Effector memory CD4-positive, alpha-beta T cell (primary cell): ENCODE measurements around the gene ISG20.

Experiments
- DNase-seq, 3 donors: peaks; one replicate each; pipeline ENCODE4 v3.0.0-alpha.2; 2020
- H3K27ac ChIP-seq: 2 replicates; pipeline ENCODE4 v1.7.0; 2013; ENCODE audit warnings: mild to moderate bottlenecking, low read length, moderate library complexity; ENCODE audit not compliant: insufficient read depth, poor library complexity, severe bottlenecking
- H3K27me3 ChIP-seq: replicated peaks from 2 replicates; pipeline ENCODE4 v1.7.0; 2013; ENCODE audit warnings: mild to moderate bottlenecking, low read length; ENCODE audit not compliant: insufficient read depth, control insufficient read depth, poor library complexity, severe bottlenecking
- H3K36me3 ChIP-seq: 2 replicates; pipeline ENCODE4 v1.7.0; 2013; ENCODE audit warnings: mild to moderate bottlenecking, low read length, moderate library complexity; ENCODE audit not compliant: control insufficient read depth, insufficient read depth
- H3K4me1 ChIP-seq: 2 replicates; pipeline ENCODE4 v1.7.0; 2013; ENCODE audit warnings: low read length, mild to moderate bottlenecking; ENCODE audit not compliant: control insufficient read depth, insufficient read depth, poor library complexity, severe bottlenecking
- H3K4me3 ChIP-seq: 2 replicates; pipeline ENCODE4 v1.7.0; 2013; ENCODE audit warnings: low read length, low read depth, mild to moderate bottlenecking; ENCODE audit not compliant: insufficient read depth, poor library complexity, severe bottlenecking
- H3K9me3 ChIP-seq: 2 replicates; pipeline ENCODE4 v1.7.0; 2013; ENCODE audit warnings: mild to moderate bottlenecking, low read length, moderate library complexity; ENCODE audit not compliant: control insufficient read depth

ISG20 gene

GRCh38 chr15:88609344-88610090, 29.3 kb upstream of the ISG20 start:
- Histone ChIP-seq H3K4me3 (no peak overlapping the region), H3K27me3 (peaks cover 36% of the 10 kb centered on the region), H3K27ac (no peak overlapping the region), H3K9me3 (no peaks in the 10 kb centered on the region), H3K4me1 (peaks cover 14% of the 10 kb centered on the region), H3K36me3 (no peaks in the 10 kb centered on the region)
- DNase-seq, result no peak

DNA sequence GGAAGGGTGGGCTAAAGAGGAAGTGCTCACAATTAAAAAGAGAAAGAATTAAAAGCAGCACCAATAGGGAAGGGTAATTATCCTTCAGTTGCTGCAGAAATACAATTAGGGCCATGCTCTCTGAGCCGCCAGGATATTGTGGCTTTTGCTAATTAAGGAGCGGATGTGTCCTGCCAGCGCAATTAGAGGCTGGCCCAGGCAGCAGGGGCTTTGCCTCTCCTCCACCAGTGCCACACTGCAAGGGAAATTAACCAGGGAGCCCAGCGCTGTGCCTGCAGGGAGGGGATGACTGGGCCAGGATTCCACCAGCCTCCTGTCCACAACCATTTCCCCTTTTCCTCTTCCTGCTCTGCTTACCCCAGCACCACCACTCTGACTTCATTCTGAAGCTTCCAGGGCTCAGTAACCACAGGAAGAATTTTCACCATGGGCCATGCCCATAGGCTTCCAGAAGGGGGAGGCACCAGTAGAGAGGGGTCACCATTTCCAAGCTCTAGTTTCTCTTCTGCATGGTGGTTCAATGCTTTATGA, 28.1 kb upstream of the ISG20 start:
- Histone ChIP-seq H3K9me3 (no peaks in the 10 kb centered on the region), H3K36me3 (no peaks in the 10 kb centered on the region), H3K27me3 (peaks cover 23% of the 10 kb centered on the region), H3K4me1 (peaks cover 1% of the 10 kb centered on the region), H3K27ac (no peak overlapping the region), H3K4me3 (no peak overlapping the region)
- no peak for DNase-seq

DNA sequence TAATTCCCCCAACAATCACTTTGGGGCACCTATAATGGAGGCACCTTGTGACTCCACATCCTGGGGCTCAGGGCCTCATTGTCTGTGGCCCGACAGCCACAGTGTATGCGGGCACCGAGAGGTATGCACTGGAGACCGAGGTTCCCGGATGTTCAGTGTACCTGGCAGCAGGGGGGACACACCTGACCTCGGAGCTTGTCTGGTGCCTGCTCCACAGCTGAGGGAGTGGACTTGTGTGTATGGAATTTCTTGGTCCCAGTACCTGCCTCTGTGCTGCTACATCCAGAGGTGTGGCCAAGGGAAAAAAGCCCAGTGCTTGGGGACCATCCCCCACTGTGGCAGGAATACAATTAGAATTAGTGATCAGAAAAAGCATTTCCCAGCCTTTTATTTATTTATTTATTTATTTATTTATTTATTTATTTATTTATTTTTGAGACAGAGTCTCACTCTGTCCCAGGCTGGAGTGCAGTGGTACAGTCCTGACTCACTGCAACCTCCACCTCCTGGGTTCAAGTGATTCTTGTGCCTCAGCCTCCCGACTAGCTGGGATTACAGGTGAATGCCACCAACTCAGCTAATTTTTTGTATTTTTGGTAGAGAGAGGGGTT, 26.5 kb upstream of the ISG20 start:
- Histone ChIP-seq H3K27me3 (peaks cover 10% of the 10 kb centered on the region), H3K9me3 (no peaks in the 10 kb centered on the region), H3K4me1 (no peaks in the 10 kb centered on the region), H3K36me3 (no peaks in the 10 kb centered on the region), H3K27ac (no peak overlapping the region), H3K4me3 (no peak overlapping the region)
- DNase-seq, result no peak

- Histone ChIP-seq H3K9me3 (no peaks in the 10 kb centered on the region), H3K36me3 (no peaks in the 10 kb centered on the region), H3K27me3 (peaks cover 4% of the 10 kb centered on the region), H3K27ac (no peak overlapping the region), H3K4me3 (no peak overlapping the region), H3K4me1 (no peaks in the 10 kb centered on the region)
- DNase-seq, result no peak
Measured at GRCh38 chr15:88613074-88613944, 25.5 kb upstream of the ISG20 start.

DNA sequence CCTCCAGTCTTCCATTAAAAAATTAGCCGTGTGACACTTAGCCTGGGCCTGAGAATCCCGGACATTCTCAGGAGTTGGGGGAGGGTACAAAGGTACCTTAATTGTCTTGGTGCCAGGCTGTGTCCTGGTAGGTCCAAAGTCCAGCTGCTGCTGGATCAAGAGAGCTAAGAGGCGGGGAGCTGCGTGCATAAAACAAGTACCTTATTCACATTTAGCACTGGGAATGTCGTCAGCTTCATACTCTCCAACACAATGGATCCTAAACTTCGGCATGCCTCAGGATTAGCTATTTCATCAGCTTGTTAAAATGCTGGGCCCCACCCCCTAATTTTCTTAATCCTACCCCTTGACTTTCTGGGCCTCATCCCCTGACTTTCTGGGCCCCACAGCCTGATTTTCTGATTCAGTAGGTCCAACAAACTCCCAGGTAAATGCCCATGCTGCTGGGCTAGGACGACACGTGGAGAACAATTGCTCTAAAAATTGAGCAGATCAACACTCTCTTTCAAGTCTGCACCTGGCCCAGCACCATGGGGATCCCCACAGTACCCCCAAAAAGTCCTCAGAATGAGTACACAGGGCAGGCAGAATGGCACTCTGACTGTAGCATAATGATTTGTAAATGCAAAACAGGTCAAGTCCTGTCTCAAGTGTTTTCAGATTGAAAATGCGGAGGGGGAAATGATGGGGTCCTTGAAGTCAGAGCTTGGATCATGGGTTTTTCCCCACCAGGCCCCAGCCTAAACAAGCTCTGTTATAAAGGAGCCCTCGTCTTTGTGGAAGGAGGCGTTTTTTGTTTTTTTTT, 23.3 kb upstream of the ISG20 start:
- Histone ChIP-seq H3K4me3 (no peak overlapping the region), H3K27ac (no peak overlapping the region), H3K9me3 (no peaks in the 10 kb centered on the region), H3K4me1 (no peaks in the 10 kb centered on the region), H3K27me3 (peaks cover 1% of the 10 kb centered on the region), H3K36me3 (no peaks in the 10 kb centered on the region)
- no peak for DNase-seq

GRCh38 chr15:88616240-88616639, 22.6 kb upstream of the ISG20 start:
- H3K36me3 ChIP-seq, result no peaks in the 10 kb centered on the region
- no peak for DNase-seq
- no peaks in the 10 kb centered on the region for H3K9me3 ChIP-seq
- no peaks in the 10 kb centered on the region for H3K27me3 ChIP-seq
- H3K4me3 ChIP-seq, result no peak overlapping the region
- no peak overlapping the region for H3K27ac ChIP-seq
- H3K4me1 ChIP-seq, result no peaks in the 10 kb centered on the region

GRCh38 chr15:88617031-88617722, 21.6 kb upstream of the ISG20 start:
- Histone ChIP-seq H3K9me3 (no peaks in the 10 kb centered on the region), H3K36me3 (no peaks in the 10 kb centered on the region), H3K27ac (no peak overlapping the region), H3K4me1 (peaks cover 5% of the 10 kb centered on the region), H3K27me3 (no peaks in the 10 kb centered on the region), H3K4me3 (no peak overlapping the region)
- DNase-seq, result no peak

GRCh38 chr15:88617790-88618189, 21.0 kb upstream of the ISG20 start:
- Histone ChIP-seq H3K9me3 (no peaks in the 10 kb centered on the region), H3K36me3 (no peaks in the 10 kb centered on the region), H3K27ac (no peak overlapping the region), H3K4me1 (peaks cover 7% of the 10 kb centered on the region), H3K27me3 (no peaks in the 10 kb centered on the region), H3K4me3 (no peak overlapping the region)
- DNase-seq, result no peak

GRCh38 chr15:88618686-88619085, 20.1 kb upstream of the ISG20 start:
- no peak overlapping the region for H3K4me3 ChIP-seq
- H3K27ac ChIP-seq, result no peak overlapping the region
- H3K9me3 ChIP-seq, result no peaks in the 10 kb centered on the region
- H3K36me3 ChIP-seq, result no peaks in the 10 kb centered on the region
- no peaks in the 10 kb centered on the region for H3K27me3 ChIP-seq
- H3K4me1 ChIP-seq, result peaks cover 16% of the 10 kb centered on the region
- no peak for DNase-seq
